GM12874 (cell line): ENCODE measurements around the gene CDC42EP4.

Experiments
- CTCF ChIP-seq: IDR thresholded peaks from 2 replicates; pipeline ENCODE4 v1.5.1; 2011; ENCODE audit warnings: low read depth, mild to moderate bottlenecking, control low read depth, low read length, moderate library complexity; ENCODE audit not compliant: insufficient read depth

Gene CDC42EP4

GRCh38 chr17:73356561-73357170 is 44.9 kb upstream of the CDC42EP4 start:
- TF ChIP-seq CTCF, result no peak

GRCh38 chr17:73354423-73355284 is 42.9 kb upstream of the CDC42EP4 start:
- TF ChIP-seq CTCF, result no peak

GRCh38 chr17:73352261-73352660 is 40.5 kb upstream of the CDC42EP4 start:
- TF ChIP-seq CTCF, result no peak

DNA sequence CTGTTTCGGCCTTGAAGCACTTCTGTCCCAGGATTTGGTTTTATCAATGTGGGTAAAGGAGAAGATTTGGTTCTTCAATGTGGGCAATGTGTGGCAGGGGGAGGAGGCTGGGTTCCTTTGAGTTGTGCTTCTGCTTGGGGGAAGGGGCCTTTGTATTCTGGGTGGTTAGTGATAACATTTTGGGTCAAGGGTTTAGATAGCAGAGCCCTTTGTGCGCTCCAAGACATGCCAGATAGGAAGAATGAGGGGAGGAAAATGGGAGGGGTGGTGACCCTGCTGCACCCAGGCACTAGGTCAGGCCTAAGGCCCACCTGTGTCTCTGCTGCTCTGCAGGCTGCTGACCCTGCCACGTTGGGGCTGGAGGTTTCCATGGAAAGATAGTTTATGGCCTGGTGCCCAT is 40.0 kb upstream of the CDC42EP4 start:
- no peak for TF ChIP-seq CTCF

DNA sequence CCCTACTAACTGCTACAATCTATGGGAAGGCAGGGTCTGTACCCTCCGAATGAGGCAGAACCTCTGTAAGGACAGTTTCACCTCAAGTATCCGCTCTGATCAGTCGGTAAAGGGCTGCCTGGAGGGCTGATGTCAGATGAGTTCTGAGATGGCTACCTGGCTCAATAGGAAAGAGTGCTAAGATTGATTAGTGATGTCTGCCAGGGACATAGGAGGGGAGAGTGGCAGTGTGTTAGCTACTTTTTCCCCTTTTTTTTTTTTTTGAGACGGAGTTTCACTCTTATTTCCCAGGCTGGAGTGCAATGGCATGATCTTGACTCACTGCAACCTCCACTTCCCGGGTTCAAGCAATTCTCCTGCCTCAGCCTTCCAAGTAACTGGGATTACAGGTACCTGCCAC is 39.1 kb upstream of the CDC42EP4 start:
- TF ChIP-seq CTCF, result no peak

DNA sequence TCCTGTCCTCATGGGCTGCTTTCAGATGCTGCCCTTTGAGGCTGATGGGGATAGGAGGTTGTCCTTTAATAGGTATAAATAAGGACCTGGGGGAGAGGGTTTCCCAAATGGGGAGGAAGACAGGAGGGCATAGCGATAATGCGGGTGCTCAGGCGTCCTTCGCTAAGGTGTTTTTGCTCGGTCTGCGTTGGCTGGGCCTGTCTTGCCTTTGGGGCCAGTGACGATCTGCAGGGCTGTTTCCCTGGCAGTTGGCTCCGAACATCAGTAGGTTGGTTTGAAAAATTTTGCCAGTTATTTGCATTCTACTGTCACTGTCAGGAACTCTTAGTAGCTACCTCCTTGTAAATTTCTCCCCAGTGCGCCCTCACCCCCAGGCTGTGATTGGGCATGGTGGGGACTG is 37.8 kb upstream of the CDC42EP4 start:
- TF ChIP-seq CTCF, result no peak

DNA sequence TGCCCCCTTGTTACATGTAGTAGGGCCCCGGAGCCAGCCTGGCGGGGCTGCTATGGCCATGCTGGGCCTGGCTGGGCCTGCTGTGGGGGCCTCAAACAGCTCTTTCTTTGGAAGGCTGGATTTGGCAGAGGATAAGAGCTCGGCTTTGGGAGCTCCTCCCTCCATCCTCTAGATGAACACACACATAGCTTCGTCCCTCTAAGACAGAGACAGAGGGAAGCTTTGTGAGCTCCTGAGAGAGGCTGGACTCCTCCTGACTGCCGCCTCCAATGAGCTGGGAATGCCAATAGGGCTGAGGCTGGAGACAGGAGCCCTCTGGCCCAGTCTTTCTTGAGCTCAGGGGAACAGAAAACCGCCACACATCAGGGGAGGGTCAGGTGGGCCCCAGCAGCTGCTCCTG is 37.3 kb upstream of the CDC42EP4 start:
- TF ChIP-seq CTCF, result no peak
